Activated CD4-positive, alpha-beta T cell treated with anti-CD3 and anti-CD28 coated beads, Interleukin-2, amount 50 U/mL, for 16 hours (primary cell): ENCODE measurements around the gene RDH13.
"Not testable (repeated sequence)": the region's sequence is repeated elsewhere in the genome, so short reads cannot be mapped to it uniquely, and the experiment has no call there.

Source experiments
- DNase-seq: peaks from one replicate; pipeline ENCODE4 v3.0.0-alpha.2; 2020

The RDH13 gene

GRCh38 chr19:55044286-55044685 lies 18.7 kb downstream of the RDH13 start:
- DNase-seq, result no peak

DNA sequence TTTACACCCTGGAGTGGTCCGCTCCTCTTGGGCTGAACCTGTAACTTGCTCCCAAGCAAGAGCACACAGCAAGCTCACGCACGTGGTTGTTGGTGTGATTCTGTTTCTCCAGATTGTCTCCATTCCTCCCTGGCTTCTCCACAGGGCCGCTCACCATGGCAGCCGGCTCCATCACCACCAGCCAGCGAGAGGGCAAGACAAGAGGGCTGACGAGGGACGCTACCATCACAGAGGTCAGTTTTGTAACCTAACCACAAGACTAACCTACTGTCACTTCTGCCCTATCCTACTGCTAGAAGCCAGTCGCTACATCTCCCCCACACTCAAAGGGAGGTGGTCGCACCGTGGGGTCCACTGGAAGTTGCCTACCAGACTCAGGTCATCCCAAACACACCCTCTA lies 20.3 kb downstream of the RDH13 start:
- no peak for DNase-seq

DNA sequence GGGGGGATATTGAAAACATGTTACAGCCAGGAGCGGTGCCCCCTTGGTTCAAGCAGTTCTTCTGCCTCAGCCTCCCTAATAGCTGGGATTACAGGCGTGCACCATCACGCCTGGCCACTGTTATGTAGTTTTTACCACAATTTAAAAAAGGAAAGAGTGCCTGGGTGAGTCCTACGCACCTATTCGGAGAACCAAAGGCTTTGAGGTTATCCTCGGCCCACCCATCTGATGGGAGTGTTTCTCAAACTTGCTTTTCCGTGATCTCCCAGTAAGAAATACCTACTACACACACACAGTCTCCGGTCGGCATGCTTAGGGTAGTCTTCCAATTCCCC lies 20.6 kb downstream of the RDH13 start:
- no peak for DNase-seq

- peak; percentile 42 for DNase-seq
Measured at GRCh38 chr19:55041627-55042343, 21.2 kb downstream of the RDH13 start.

GRCh38 chr19:55041244-55041626 lies 21.7 kb downstream of the RDH13 start:
- no peak for DNase-seq

DNA sequence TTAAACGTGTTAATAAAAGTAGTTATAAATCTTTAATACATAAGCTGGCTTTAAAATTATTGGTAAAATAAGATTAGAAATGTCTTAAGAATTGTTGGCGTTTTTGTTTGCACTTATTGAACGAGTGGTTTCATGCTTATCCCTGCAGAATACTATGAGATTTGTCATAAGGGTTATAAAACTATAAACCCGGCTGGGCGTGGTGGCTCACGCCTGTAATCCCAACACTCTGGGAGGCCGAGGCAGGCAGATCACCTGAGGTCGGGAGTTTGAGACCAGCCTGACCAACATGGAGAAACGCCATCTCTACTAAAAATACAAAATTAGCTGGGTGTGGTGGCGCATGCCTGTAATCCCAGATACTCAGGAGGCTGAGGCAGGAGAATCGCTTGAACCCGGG lies 22.3 kb downstream of the RDH13 start:
- not testable (repeated sequence) for DNase-seq

- not testable (repeated sequence) for DNase-seq
Measured at GRCh38 chr19:55037603-55038002, 25.3 kb downstream of the RDH13 start.

DNA sequence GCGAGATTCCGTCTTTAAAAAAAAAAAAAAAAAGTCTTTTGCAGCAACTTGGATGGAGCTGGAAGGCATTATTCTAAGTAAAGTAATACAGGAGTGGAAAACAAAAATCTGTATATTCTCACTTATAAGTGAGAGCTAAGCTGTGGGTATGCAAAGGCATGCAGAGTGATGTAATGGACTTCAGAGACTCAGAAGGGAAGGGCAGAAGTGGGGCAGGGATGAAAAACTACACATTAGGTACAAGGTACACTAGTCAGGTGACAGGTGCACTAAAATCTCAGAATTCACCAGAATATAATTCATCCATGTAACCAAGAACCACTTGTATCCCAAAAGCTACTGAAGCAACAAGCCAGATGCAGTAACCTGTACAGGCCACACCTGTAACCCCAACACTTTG lies 26.9 kb downstream of the RDH13 start:
- DNase-seq, result no peak

DNA sequence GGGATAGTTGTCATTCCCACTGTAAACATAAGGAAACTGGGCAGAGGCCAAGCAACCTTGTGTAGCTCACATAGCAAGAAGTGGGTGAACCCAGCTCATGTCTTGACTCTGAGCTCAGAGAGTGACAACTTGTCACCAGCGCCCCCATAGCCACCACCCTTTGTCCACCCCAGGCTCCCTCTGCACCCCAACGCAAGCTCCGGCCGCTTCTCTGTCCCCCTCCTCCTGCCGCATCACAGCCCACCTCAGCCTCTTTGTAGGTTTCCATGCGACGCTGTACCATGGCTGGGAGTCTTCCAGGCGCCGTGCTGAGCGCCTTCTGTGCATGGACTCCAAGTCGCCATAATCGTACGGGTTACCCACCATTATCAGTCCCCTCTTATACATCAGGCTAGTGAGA lies 28.2 kb downstream of the RDH13 start:
- no peak for DNase-seq

GRCh38 chr19:55032976-55033643 lies 29.8 kb downstream of the RDH13 start:
- DNase-seq, result not testable (repeated sequence)

- DNase-seq, result no peak
Measured at GRCh38 chr19:55032170-55032800, 30.7 kb downstream of the RDH13 start.

- DNase-seq, result no peak
Measured at GRCh38 chr19:55031178-55031577, 31.8 kb downstream of the RDH13 start.

GRCh38 chr19:55028757-55029156 lies 34.2 kb downstream of the RDH13 start:
- DNase-seq, result no peak

- no peak for DNase-seq
Measured at GRCh38 chr19:55027472-55028337, 35.2 kb downstream of the RDH13 start.

DNA sequence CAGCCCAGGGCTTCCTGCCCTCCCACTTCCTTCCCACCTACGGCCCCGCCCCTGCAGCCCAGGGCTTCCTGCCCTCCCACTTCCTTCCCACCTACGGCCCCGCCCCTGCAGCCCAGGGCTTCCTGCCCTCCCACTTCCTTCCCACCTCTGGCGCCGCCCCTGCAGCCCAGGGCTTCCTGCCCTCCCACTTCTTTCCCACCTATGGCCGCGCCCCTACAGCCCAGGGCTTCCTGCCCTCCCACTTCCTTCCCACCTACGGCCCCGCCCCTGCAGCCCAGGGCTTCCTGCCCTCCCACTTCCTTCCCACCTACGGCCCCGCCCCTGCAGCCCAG lies 35.8 kb downstream of the RDH13 start:
- DNase-seq, result not testable (repeated sequence)

GRCh38 chr19:55024111-55024510 lies 38.8 kb downstream of the RDH13 start:
- no peak for DNase-seq

- not testable (repeated sequence) for DNase-seq
Measured at GRCh38 chr19:55020351-55020750, 42.6 kb downstream of the RDH13 start.

DNA sequence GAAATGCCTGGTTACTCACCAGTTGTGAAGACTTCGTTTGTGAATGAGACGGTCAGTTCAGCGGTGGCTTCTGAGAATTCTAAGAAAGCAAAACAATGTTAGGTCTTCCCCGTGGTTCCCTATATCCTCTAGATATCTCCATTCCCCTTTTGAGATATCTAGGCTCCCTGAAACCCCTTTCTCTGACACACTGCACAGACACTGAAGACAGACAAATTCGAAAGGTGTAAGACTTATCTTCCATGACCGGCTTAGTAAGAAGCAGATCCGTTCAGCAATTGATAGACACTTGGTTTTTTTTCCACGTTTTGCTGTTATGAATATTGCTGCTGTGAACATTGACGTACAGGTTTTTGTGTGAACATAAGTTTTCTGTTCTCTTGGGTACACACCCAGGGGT lies 44.3 kb downstream of the RDH13 start:
- DNase-seq, result no peak

DNA sequence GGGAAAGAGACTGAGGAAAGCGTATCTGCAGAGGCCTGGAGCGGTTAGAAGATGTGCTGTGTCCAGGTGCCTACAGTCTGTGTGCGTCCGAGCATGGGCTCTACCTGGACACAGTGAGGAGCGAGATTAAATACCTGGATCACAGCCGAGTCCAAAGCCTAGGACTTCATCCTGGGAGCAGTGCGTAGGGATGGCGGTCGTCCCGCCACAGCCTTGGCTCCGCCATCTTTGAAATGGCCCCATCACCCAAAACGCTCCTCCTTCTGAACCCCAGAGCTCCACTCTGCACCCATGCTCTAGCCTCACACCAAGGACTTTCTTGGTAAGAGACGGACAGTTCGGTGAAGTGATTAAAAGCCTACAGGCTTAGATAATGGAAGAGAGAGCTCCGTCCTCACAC lies 44.7 kb downstream of the RDH13 start:
- DNase-seq, result no peak

GRCh38 chr19:55016017-55016416 lies 46.9 kb downstream of the RDH13 start:
- DNase-seq, result no peak

- DNase-seq, result no peak
Measured at GRCh38 chr19:55015126-55015525, 47.8 kb downstream of the RDH13 start.

DNA sequence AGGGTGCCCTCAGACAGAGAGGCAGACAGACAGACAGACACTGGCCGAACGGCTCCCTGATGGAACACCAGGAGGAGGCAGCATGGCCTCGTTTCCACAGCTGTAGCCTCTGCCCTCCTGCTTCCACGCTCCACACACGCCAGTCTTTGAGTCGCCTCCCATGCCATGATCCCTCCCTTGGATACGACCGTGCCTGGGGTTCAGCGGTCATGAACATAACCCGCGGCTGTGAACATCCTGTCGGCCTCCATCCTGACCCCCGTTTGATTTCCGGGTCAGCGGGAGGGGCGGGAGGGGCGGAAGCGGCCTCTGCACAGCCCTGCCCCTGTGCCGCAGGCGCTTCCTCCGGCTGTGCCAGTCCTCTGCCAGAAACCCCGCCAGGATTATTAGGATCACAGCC lies 48.2 kb downstream of the RDH13 start:
- peak; percentile 3 for DNase-seq

- DNase-seq, result no peak
Measured at GRCh38 chr19:55013596-55013995, 49.4 kb downstream of the RDH13 start.

- DNase-seq, result no peak
Measured at GRCh38 chr19:55012306-55012705, 50.6 kb downstream of the RDH13 start.
